Karpas-422 (cell line): ENCODE measurements around the gene COL2A1. TPM values are rescaled to one million over a fixed set of nuclear protein-coding genes. Genes with fewer than 3 reads are reported as not detected.

Experiments used
- DNase-seq: peaks from one replicate; pipeline ENCODE4 v3.0.0-alpha.2; 2015
- H2AFZ ChIP-seq: fragments of 200-600 bp; sonication (generic); 2 replicates; pipeline ENCODE4 v1.6.1; 2014; ENCODE audit warnings: antibody characterized with exemption, low read length, mixed read lengths
- H3K27ac ChIP-seq: fragments of 200-600 bp; sonication (generic); 2 replicates; pipeline ENCODE4 v1.5.1; 2014; ENCODE audit warnings: mild to moderate bottlenecking, low read length, moderate library complexity
- H3K27me3 ChIP-seq: fragments of 200-600 bp; sonication (generic); 2 replicates; pipeline ENCODE4 v1.6.1; 2014; ENCODE audit warnings: low read length, mixed read lengths
- H3K36me3 ChIP-seq: fragments of 200-600 bp; sonication (generic); 2 replicates; pipeline ENCODE4 v1.6.1; 2014; ENCODE audit warnings: low read length, mixed read lengths; ENCODE audit not compliant: insufficient read depth
- H3K4me1 ChIP-seq: fragments of 200-600 bp; sonication (generic); 2 replicates; pipeline ENCODE4 v1.6.1; 2014; ENCODE audit warnings: mild to moderate bottlenecking, low read length, mixed read lengths
- H3K4me2 ChIP-seq: fragments of 200-600 bp; sonication (generic); 2 replicates; pipeline ENCODE4 v1.6.1; 2014; ENCODE audit warnings: low read length, low read depth, mild to moderate bottlenecking; ENCODE audit not compliant: poor library complexity, severe bottlenecking
- H3K4me3 ChIP-seq: fragments of 200-600 bp; sonication (generic); 2 replicates; pipeline ENCODE4 v1.5.1; 2014; ENCODE audit warnings: mild to moderate bottlenecking, antibody characterized with exemption, low read length, mixed read lengths
- H3K79me2 ChIP-seq: fragments of 200-600 bp; sonication (generic); 2 replicates; pipeline ENCODE4 v1.6.1; 2014; ENCODE audit warnings: mild to moderate bottlenecking, low read length, mixed read lengths
- H3K9ac ChIP-seq: fragments of 200-600 bp; sonication (generic); 2 replicates; pipeline ENCODE4 v1.6.0; 2014; ENCODE audit warnings: low read length
- H3K9me2 ChIP-seq: fragments of 200-600 bp; sonication (generic), shearing (Covaris generic); replicated peaks from 2 replicates; pipeline ENCODE4 v1.6.0; 2014; ENCODE audit warnings: mild to moderate bottlenecking, low read length, moderate library complexity; ENCODE audit not compliant: insufficient read depth
- H3K9me3 ChIP-seq: fragments of 300-700, 200-600 bp; sonication (generic); 2 replicates; pipeline ENCODE4 v1.6.1; 2014; ENCODE audit warnings: low read length, mixed read lengths
- H4K20me1 ChIP-seq: fragments of 200-600 bp; sonication (generic); 2 replicates; pipeline ENCODE4 v1.6.1; 2014; ENCODE audit warnings: mild to moderate bottlenecking, antibody characterized with exemption, low read length, low read depth; ENCODE audit not compliant: insufficient read depth
- total RNA-seq: library from RNA; depleted of rRNA; stranded (reverse); fragments of >200 nt; shearing (Covaris generic); gene quantifications from 2 replicates; pipeline ENCODE4 v1.2.3, GENCODE V29; 2014; ENCODE audit warnings: low replicate concordance

The COL2A1 gene
- total RNA-seq, 1 experiment from 2014 or later, result not detected

GRCh38 chr12:48005001-48005749 is 899 bp upstream of the COL2A1 start:
- H3K9me3 ChIP-seq, result no peaks in the 10 kb centered on the region
- no peaks in the 10 kb centered on the region for H3K79me2 ChIP-seq
- H3K27ac ChIP-seq, result no peak overlapping the region
- H3K9ac ChIP-seq, result no peak overlapping the region
- no peaks in the 10 kb centered on the region for H3K9me2 ChIP-seq
- H2AFZ ChIP-seq, result no peak overlapping the region
- H3K4me3 ChIP-seq, result no peak overlapping the region
- no peaks in the 10 kb centered on the region for H3K27me3 ChIP-seq
- no peak for DNase-seq
- H3K4me2 ChIP-seq, result no peak overlapping the region
- H3K36me3 ChIP-seq, result no peaks in the 10 kb centered on the region
- H4K20me1 ChIP-seq, result no peaks in the 10 kb centered on the region
- H3K4me1 ChIP-seq, result no peaks in the 10 kb centered on the region

GRCh38 chr12:48003226-48004052 is 837 bp downstream of the COL2A1 start:
- Histone ChIP-seq H3K4me2 (no peak overlapping the region), H3K27me3 (no peaks in the 10 kb centered on the region), H3K4me3 (no peak overlapping the region)

GRCh38 chr12:48002773-48003218 is 1.5 kb downstream of the COL2A1 start:
- Histone ChIP-seq H4K20me1 (no peaks in the 10 kb centered on the region), H3K9me3 (no peaks in the 10 kb centered on the region), H3K27me3 (no peaks in the 10 kb centered on the region), H3K79me2 (no peaks in the 10 kb centered on the region), H3K4me1 (peaks cover 10% of the 10 kb centered on the region), H3K27ac (no peak overlapping the region), H3K9ac (no peak overlapping the region), H3K4me3 (no peak overlapping the region), H3K4me2 (no peak overlapping the region), H3K9me2 (no peaks in the 10 kb centered on the region), H2AFZ (no peak overlapping the region), H3K36me3 (no peaks in the 10 kb centered on the region)
- no peak for DNase-seq

More at GRCh38 chr12:48003226-48004052, 837 bp downstream of the COL2A1 start:
- Histone ChIP-seq H3K9me2 (no peaks in the 10 kb centered on the region), H3K9me3 (no peaks in the 10 kb centered on the region), H2AFZ (no peak overlapping the region), H3K27ac (no peak overlapping the region), H3K79me2 (no peaks in the 10 kb centered on the region), H3K9ac (no peak overlapping the region), H3K36me3 (no peaks in the 10 kb centered on the region), H3K4me1 (peaks cover 6% of the 10 kb centered on the region), H4K20me1 (no peaks in the 10 kb centered on the region)
- DNase-seq, result no peak

- DNase-seq, result no peak
- no peak overlapping the region for H3K27ac ChIP-seq
- H3K27me3 ChIP-seq, result no peaks in the 10 kb centered on the region
- H3K9me3 ChIP-seq, result no peaks in the 10 kb centered on the region
- H2AFZ ChIP-seq, result no peak overlapping the region
- no peaks in the 10 kb centered on the region for H3K79me2 ChIP-seq
- H3K9ac ChIP-seq, result no peak overlapping the region
- no peak overlapping the region for H3K4me2 ChIP-seq
- no peaks in the 10 kb centered on the region for H4K20me1 ChIP-seq
- peaks cover 10% of the 10 kb centered on the region for H3K4me1 ChIP-seq
- no peaks in the 10 kb centered on the region for H3K9me2 ChIP-seq
- H3K4me3 ChIP-seq, result no peak overlapping the region
- no peaks in the 10 kb centered on the region for H3K36me3 ChIP-seq
Measured at GRCh38 chr12:48002414-48002730, 1.9 kb downstream of the COL2A1 start.

- no peak overlapping the region for H3K27ac ChIP-seq
- DNase-seq, result no peak
Measured at GRCh38 chr12:48001505-48002413, 2.5 kb downstream of the COL2A1 start.

GRCh38 chr12:48000878-48001504 is 3.3 kb downstream of the COL2A1 start:
- Histone ChIP-seq H3K4me2 (no peak overlapping the region), H3K79me2 (no peaks in the 10 kb centered on the region), H3K27me3 (no peaks in the 10 kb centered on the region), H3K27ac (no peak overlapping the region), H3K4me1 (peaks cover 10% of the 10 kb centered on the region), H2AFZ (no peak overlapping the region), H3K9me2 (no peaks in the 10 kb centered on the region), H3K9me3 (no peaks in the 10 kb centered on the region), H4K20me1 (no peaks in the 10 kb centered on the region), H3K9ac (no peak overlapping the region), H3K4me3 (no peak overlapping the region), H3K36me3 (no peaks in the 10 kb centered on the region)
- no peak for DNase-seq

More at GRCh38 chr12:48001505-48002413, 2.5 kb downstream of the COL2A1 start:
- no peaks in the 10 kb centered on the region for H3K79me2 ChIP-seq
- no peak overlapping the region for H3K4me3 ChIP-seq
- H3K9ac ChIP-seq, result no peak overlapping the region
- no peaks in the 10 kb centered on the region for H4K20me1 ChIP-seq
- H3K36me3 ChIP-seq, result no peaks in the 10 kb centered on the region
- no peaks in the 10 kb centered on the region for H3K27me3 ChIP-seq
- H3K4me2 ChIP-seq, result no peak overlapping the region
- no peaks in the 10 kb centered on the region for H3K9me3 ChIP-seq
- H2AFZ ChIP-seq, result no peak overlapping the region
- peaks cover 10% of the 10 kb centered on the region for H3K4me1 ChIP-seq
- no peaks in the 10 kb centered on the region for H3K9me2 ChIP-seq

GRCh38 chr12:47999816-48000215 is 4.5 kb downstream of the COL2A1 start:
- no peaks in the 10 kb centered on the region for H3K36me3 ChIP-seq
- H3K9me2 ChIP-seq, result no peaks in the 10 kb centered on the region
- DNase-seq, result no peak
- no peaks in the 10 kb centered on the region for H4K20me1 ChIP-seq
- H3K27ac ChIP-seq, result no peak overlapping the region
- H3K79me2 ChIP-seq, result no peaks in the 10 kb centered on the region
- no peaks in the 10 kb centered on the region for H3K27me3 ChIP-seq
- no peaks in the 10 kb centered on the region for H3K9me3 ChIP-seq
- peaks cover 11% of the 10 kb centered on the region for H3K4me1 ChIP-seq
- no peak overlapping the region for H3K9ac ChIP-seq
- no peak overlapping the region for H3K4me2 ChIP-seq
- no peak overlapping the region for H3K4me3 ChIP-seq
- H2AFZ ChIP-seq, result no peak overlapping the region
